SK-N-SH (cell line): ENCODE results near the gene TTC28. TPM values are rescaled to one million over a fixed set of nuclear protein-coding genes. Genes with fewer than 3 reads are reported as not detected.

Experiments
- CTCF ChIA-PET: fragments of 300-600, 350-600 bp; formaldehyde crosslinking; extraction: SDS; loops from one replicate; lab custom pipeline; 2021; lab: Yijun Ruan, JAX
- POLR2A ChIA-PET: fragments of 350-600 bp; sonication (Branson Sonifier 250); formaldehyde crosslinking; extraction: SDS; loops from one replicate; lab custom pipeline; 2020; ENCODE audit warnings: antibody characterized with exemption, inconsistent platforms; lab: Yijun Ruan, JAX
- DNase-seq: peaks from one replicate; pipeline ENCODE4 v3.0.0; 2012
- H2AFZ ChIP-seq: fragments of 200-600 bp; sonication (generic); 2 replicates; pipeline ENCODE4 v1.8.1; 2016; ENCODE audit warnings: antibody characterized with exemption, mild to moderate bottlenecking, low read depth
- H3F3A ChIP-seq: fragments of 200-600 bp; sonication (generic); replicated peaks from 2 replicates; pipeline ENCODE3; 2016; ENCODE audit warnings: antibody characterized with exemption, mild to moderate bottlenecking; ENCODE audit not compliant: insufficient read depth
- H3K27ac ChIP-seq, 2 experiments: fragments of 200-500 bp in 1 of 2; fragments of 200-600 bp in 1 of 2; sonication (Bioruptor generic) in 1 of 2; sonication (generic), shearing (Covaris generic) in 1 of 2; 2 replicates each; pipeline versions ENCODE4 v1.5.1 to v1.6.1; 2014 to 2016; ENCODE audit warnings: low read depth in 2 of 2, inconsistent platforms in 1 of 2, low read length in 1 of 2, mild to moderate bottlenecking in 1 of 2, mixed read lengths in 1 of 2
- H3K27me3 ChIP-seq: fragments of 200-600 bp; sonication (generic), shearing (Covaris generic); 2 replicates; pipeline ENCODE4 v1.6.1; 2016; ENCODE audit warnings: mixed run types; ENCODE audit not compliant: insufficient read depth
- H3K36me3 ChIP-seq, 2 experiments: fragments of 200-500 bp in 1 of 2; fragments of 200-600 bp in 1 of 2; sonication (Bioruptor generic) in 1 of 2; sonication (generic) in 1 of 2; replicated peaks in 1 of 2; 2 replicates each; pipeline versions ENCODE3 to v1.5.1; 2014 to 2016; ENCODE audit warnings: low read length in 1 of 2, mild to moderate bottlenecking in 1 of 2; ENCODE audit not compliant: insufficient read depth in 2 of 2, control insufficient read depth in 1 of 2
- H3K4me1 ChIP-seq, 2 experiments: fragments of 200-500 bp in 1 of 2; fragments of 200-600 bp in 1 of 2; sonication (Bioruptor generic) in 1 of 2; sonication (generic), shearing (Covaris generic) in 1 of 2; 2 replicates each; pipeline versions ENCODE4 v1.5.1 to v1.6.1; 2014 to 2016; ENCODE audit warnings: low read depth in 1 of 2, low read length in 1 of 2, mixed run types in 1 of 2; ENCODE audit not compliant: insufficient read depth in 2 of 2, control insufficient read depth in 1 of 2
- H3K4me2 ChIP-seq: fragments of 200-600 bp; sonication (generic), shearing (Covaris generic); 2 replicates; pipeline ENCODE4 v1.6.1; 2017; ENCODE audit warnings: mixed run types
- H3K4me3 ChIP-seq, 2 experiments: fragments of 200-500 bp in 1 of 2; fragments of 200-600 bp in 1 of 2; sonication (Bioruptor generic) in 1 of 2; sonication (generic), shearing (Covaris generic) in 1 of 2; 2 replicates each; pipeline versions ENCODE4 v1.5.1 to v1.8.1; 2014 to 2016; ENCODE audit warnings: low read depth in 2 of 2, inconsistent platforms in 1 of 2, low read length in 1 of 2, mild to moderate bottlenecking in 1 of 2, mixed read lengths in 1 of 2, moderate library complexity in 1 of 2
- H3K79me2 ChIP-seq: fragments of 200-600 bp; sonication (generic); 2 replicates; pipeline ENCODE4 v1.8.1; 2017; ENCODE audit warnings: mild to moderate bottlenecking; ENCODE audit not compliant: insufficient read depth
- H3K9ac ChIP-seq: fragments of 200-600 bp; sonication (generic); 2 replicates; pipeline ENCODE4 v1.6.1; 2017; ENCODE audit warnings: mixed run types
- H3K9me2 ChIP-seq: fragments of 200-600 bp; sonication (generic); 2 replicates; pipeline ENCODE4 v1.6.1; 2017; ENCODE audit warnings: mixed run types
- H3K9me3 ChIP-seq: fragments of 200-600 bp; sonication (generic); 2 replicates; pipeline ENCODE4 v1.6.1; 2017; ENCODE audit warnings: mixed run types, mild to moderate bottlenecking, moderate library complexity
- H4K20me1 ChIP-seq: fragments of 200-600 bp; sonication (generic); 2 replicates; pipeline ENCODE4 v1.6.1; 2017; ENCODE audit warnings: mild to moderate bottlenecking, mixed run types; ENCODE audit not compliant: insufficient read depth
- EP300 ChIP-seq, 2 experiments: IDR thresholded peaks; 2 replicates each; pipeline versions ENCODE4 v1.4.0 to v1.6.1; 2012; ENCODE audit warnings: borderline replicate concordance in 1 of 2, low read depth in 1 of 2, low read length in 1 of 2
- EZH2phosphoT487 ChIP-seq: fragments of 200-600 bp; sonication (generic); IDR thresholded peaks from 2 replicates; pipeline ENCODE4 v1.6.1; 2017; ENCODE audit warnings: low read depth, mixed run types, mild to moderate bottlenecking, antibody characterized with exemption, moderate library complexity, borderline replicate concordance
- FOXJ3 ChIP-seq: sonication (generic); formaldehyde crosslinking; IDR thresholded peaks from 2 replicates; pipeline ENCODE4 v1.5.1; 2020; ENCODE audit warnings: mild to moderate bottlenecking, missing genetic modification reagents
- GABPA ChIP-seq: IDR thresholded peaks from 2 replicates; pipeline ENCODE4 v1.4.0; 2012; ENCODE audit warnings: low read depth, mild to moderate bottlenecking
- GATA2 ChIP-seq: sonication (generic); formaldehyde crosslinking; IDR thresholded peaks from 2 replicates; pipeline ENCODE4 v1.5.0; 2020; ENCODE audit warnings: mild to moderate bottlenecking, missing genetic modification reagents
- IRF3 ChIP-seq: fragments of 150-350 bp; IDR thresholded peaks from 2 replicates; pipeline ENCODE4 v1.6.1; 2016; ENCODE audit warnings: mild to moderate bottlenecking, low read depth, low read length
- MAX ChIP-seq: IDR thresholded peaks from 2 replicates; pipeline ENCODE4 v1.4.0; 2012; ENCODE audit warnings: low read depth
- NFIC ChIP-seq: IDR thresholded peaks from 2 replicates; pipeline ENCODE4 v1.4.0; 2012; ENCODE audit warnings: borderline replicate concordance
- NRF1 ChIP-seq: IDR thresholded peaks from 2 replicates; pipeline ENCODE4 v1.6.1; 2012; ENCODE audit warnings: low read depth, mild to moderate bottlenecking, low read length
- PBX3 ChIP-seq: IDR thresholded peaks from 2 replicates; pipeline ENCODE4; 2012
- POLR2AphosphoS5 ChIP-seq: IDR thresholded peaks from 2 replicates; pipeline ENCODE4 v1.6.1; 2012; ENCODE audit warnings: low read depth, low read length
- RAD21 ChIP-seq: IDR thresholded peaks from 2 replicates; pipeline ENCODE4 v1.6.1; 2012; ENCODE audit warnings: mild to moderate bottlenecking, low read length
- REST ChIP-seq: IDR thresholded peaks from 2 replicates; pipeline ENCODE4 v1.6.1; 2012; ENCODE audit warnings: mild to moderate bottlenecking, low read depth, low read length, moderate library complexity
- RFX5 ChIP-seq: IDR thresholded peaks from 2 replicates; pipeline ENCODE4 v1.6.1; 2012; ENCODE audit warnings: mild to moderate bottlenecking, improper control_type of control experiment, low read length
- RXRA ChIP-seq: IDR thresholded peaks from 2 replicates; pipeline ENCODE4 v1.4.0; 2012; ENCODE audit warnings: low read depth, mild to moderate bottlenecking, borderline replicate concordance
- SIN3A ChIP-seq: IDR thresholded peaks from 2 replicates; pipeline ENCODE4 v1.6.1; 2012; ENCODE audit warnings: low read depth, mild to moderate bottlenecking, low read length, moderate library complexity, borderline replicate concordance
- SMC3 ChIP-seq: IDR thresholded peaks from 2 replicates; pipeline ENCODE4 v1.6.1; 2012; ENCODE audit warnings: low read depth, low read length, improper control_type of control experiment
- USF2 ChIP-seq: fragments of 150-350 bp; IDR thresholded peaks from 2 replicates; pipeline ENCODE4 v1.6.1; 2017; ENCODE audit warnings: antibody characterized with exemption, low read length, low read depth, borderline replicate concordance
- WGBS: methylation state at CpG from one replicate; pipeline ENCODE4 v1.1.6; 2017; ENCODE audit warnings: low lambda C conversion rate; 5-methylcytosine and 5-hydroxymethylcytosine counted together
- polyA plus RNA-seq, 3 experiments: library from polyadenylated mRNA; depleted of rRNA; stranded (reverse); fragments of >200 nt; gene quantifications; 2 replicates each; pipeline ENCODE4 v1.2.3, GENCODE V29; 2012

Gene TTC28
- polyA plus RNA-seq, 1 of the 3 experiments (the other 2 are of a cell fraction): 5.9 TPM

GRCh38 chr22:28449041-28449440, 230.6 kb downstream of the TTC28 start:
- Histone ChIP-seq H4K20me1 (no peaks in the 10 kb centered on the region; the same call in 1 of the 2 replicates), H3K27ac (no peak overlapping the region), H3K27me3 (no peaks in the 10 kb centered on the region), H3K9me3 (no peaks in the 10 kb centered on the region), H3K4me2 (no peak overlapping the region), H3K36me3 (no peaks in the 10 kb centered on the region), H3K9me2 (no peaks in the 10 kb centered on the region), H3K4me3 (no peak overlapping the region), H3F3A (no peaks in the 10 kb centered on the region), H3K9ac (no peak overlapping the region), H3K4me1 (no peaks in the 10 kb centered on the region; a peak in 1 of 4 replicates), H3K79me2 (peaks cover 8% of the 10 kb centered on the region; the same call in 1 of the 2 replicates), H2AFZ (no peak overlapping the region)
- 89% methylated on average over 1 of the region's 1 CpG for WGBS
- no peak for TF ChIP-seq EZH2phosphoT487
- no peak for TF ChIP-seq RXRA
- TF ChIP-seq PBX3: no peak
- no peak for TF ChIP-seq GABPA
- ChIA-PET POLR2A (no interaction called here), CTCF (interaction anchor here (0.8 kb wide), 2 partner anchors 13 to 397 kb away, joined by 3 read pairs; no protein-coding TSS in a partner anchor)
- no peak for DNase-seq

GRCh38 chr22:28448625-28449024, 231.0 kb downstream of the TTC28 start:
- Histone ChIP-seq H3K9me2 (no peaks in the 10 kb centered on the region), H3K9ac (no peak overlapping the region), H3F3A (no peaks in the 10 kb centered on the region), H3K4me1 (peaks cover 0 to 2% of the 10 kb centered on the region in 2 experiments; a peak in 2 of 4 replicates), H4K20me1 (no peaks in the 10 kb centered on the region; the same call in 1 of the 2 replicates), H3K27me3 (no peaks in the 10 kb centered on the region), H3K27ac (no peak overlapping the region), H3K4me2 (no peak overlapping the region), H3K4me3 (no peak overlapping the region), H2AFZ (no peak overlapping the region)
- WGBS: 87% methylated on average over 1 of the region's 1 CpG
- POLR2A ChIA-PET: no interaction called here
- CTCF ChIA-PET: no interaction called here
- TF ChIP-seq GABPA (no peak), NFIC (no peak), RFX5 (no peak), EP300 (IDR thresholded peaks at IDR 0.05; ENCODE audit: borderline replicate concordance in 1 of 2, low read depth in 1 of 2, low read length in 1 of 2) (no peak), FOXJ3 (CRISPR knock-in tag) (no peak), POLR2AphosphoS5 (no peak), MAX (no peak), SMC3 (no peak), NRF1 (no peak), SIN3A (no peak), REST (no peak), RAD21 (no peak), USF2 (no peak), GATA2 (CRISPR knock-in tag) (no peak), RXRA (no peak), IRF3 (no peak)
- TF ChIP-seq, all 33 proteins: peak for 0
- DNase-seq: no peak
- H3K9me3 ChIP-seq: no peaks in the 10 kb centered on the region
- H3K79me2 ChIP-seq: peaks cover 8% of the 10 kb centered on the region; the same call in 1 of the 2 replicates
- H3K36me3 ChIP-seq: no peaks in the 10 kb centered on the region
